SK-N-MC (cell line): ENCODE data around the gene FYTTD1.

Experiments used
- EZH2 ChIP-seq: fragments of 200-600 bp; sonication (generic); IDR thresholded peaks from one replicate; pipeline ENCODE4 v1.6.1; 2017; ENCODE audit warnings: antibody characterized with exemption
- POLR2AphosphoS5 ChIP-seq: IDR thresholded peaks from 2 replicates; pipeline ENCODE4 v1.6.1; 2012; ENCODE audit warnings: mild to moderate bottlenecking, low read depth, low read length, borderline replicate concordance

- TF ChIP-seq POLR2AphosphoS5, result peak; percentile 97
- TF ChIP-seq EZH2, result no peak
Observed at GRCh38 chr3:197791113-197791891, 41.6 kb downstream of the FYTTD1 start, which contains the start of gene LRCH3.
